ENCODE data around the gene HUWE1.
"Not testable (repeated sequence)": the region's sequence is repeated elsewhere in the genome, so short reads cannot be mapped to it uniquely, and the experiment has no call there.

The HUWE1 gene

DNA sequence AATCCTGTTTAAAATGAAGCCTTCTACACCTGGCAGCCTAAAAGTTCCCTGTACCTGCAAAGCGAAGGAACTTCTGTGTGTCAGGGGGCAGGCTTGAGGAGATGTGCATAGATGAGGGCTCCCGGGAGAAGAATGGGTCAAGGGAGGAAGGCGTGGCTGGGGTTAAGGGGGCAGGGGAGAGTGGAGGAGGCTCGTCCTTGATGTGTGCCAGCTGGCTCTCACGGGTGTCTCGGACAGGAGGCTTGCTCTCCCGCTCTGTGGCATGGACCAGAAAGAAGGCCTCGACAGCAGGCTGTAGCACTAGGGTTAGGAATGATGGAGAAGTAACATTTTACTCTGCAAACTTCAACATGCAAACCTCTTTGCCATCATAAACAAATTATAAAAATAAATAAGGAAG lies 147.7 kb downstream of the HUWE1 start:
- no peak for DNase-seq (ENCODE audit: low spot score)
- no peak for FAIRE-seq

GRCh38 chrX:53531255-53531966 lies 155.1 kb downstream of the HUWE1 start:
- DNase-seq (ENCODE audit: low spot score); FAIRE-seq: not testable (repeated sequence)

- no peak for DNase-seq (ENCODE audit: low spot score)
- FAIRE-seq, result no peak
Observed at GRCh38 chrX:53526999-53527398, 159.5 kb downstream of the HUWE1 start.

- DNase-seq (ENCODE audit: low spot score), result no peak
- FAIRE-seq, result no peak
Observed at GRCh38 chrX:53511322-53511721, 175.2 kb downstream of the HUWE1 start.

GRCh38 chrX:53504035-53504434 lies 182.5 kb downstream of the HUWE1 start:
- not testable (repeated sequence) for FAIRE-seq; DNase-seq (ENCODE audit: low spot score)

DNA sequence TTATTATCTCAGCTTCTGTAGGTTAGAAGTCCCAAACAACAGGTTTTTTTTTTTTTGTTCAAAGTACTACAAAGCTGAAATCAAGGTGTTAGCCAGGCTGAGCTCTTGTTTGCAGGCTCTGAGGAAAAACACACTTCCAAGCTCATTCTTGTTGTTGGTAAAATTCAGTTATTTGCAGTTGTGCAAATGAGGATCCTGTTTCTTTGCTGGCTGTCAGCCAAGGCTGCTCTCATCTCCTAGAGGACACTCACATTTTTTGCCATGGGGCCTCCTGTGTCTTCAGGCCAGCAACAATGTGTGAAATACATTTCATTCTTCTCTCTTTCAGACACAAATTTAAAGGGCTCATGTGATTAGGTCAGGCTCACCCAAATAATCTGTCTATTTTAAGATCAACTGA lies 192.1 kb downstream of the HUWE1 start:
- no peak for DNase-seq (ENCODE audit: low spot score)
- FAIRE-seq, result no peak

DNA sequence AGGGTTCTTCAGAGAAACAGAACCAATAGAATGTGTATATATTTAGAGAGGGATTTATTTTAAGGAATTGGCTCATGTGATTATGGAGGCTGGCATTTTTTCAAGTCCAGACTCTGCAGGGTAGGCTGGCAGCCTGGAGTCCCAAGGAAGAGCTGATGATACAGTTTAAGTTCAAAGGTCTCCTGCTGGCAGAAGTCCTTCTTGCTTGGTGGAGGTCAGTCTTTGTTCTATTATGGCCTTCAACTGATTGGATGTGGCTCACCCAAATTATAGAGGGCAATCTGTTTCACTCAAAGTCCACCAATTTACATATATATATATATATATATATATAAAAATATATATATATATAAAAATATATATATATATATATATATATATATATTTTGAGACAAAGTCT lies 200.2 kb downstream of the HUWE1 start:
- no peak for DNase-seq (ENCODE audit: low spot score)
- FAIRE-seq, result no peak

DNA sequence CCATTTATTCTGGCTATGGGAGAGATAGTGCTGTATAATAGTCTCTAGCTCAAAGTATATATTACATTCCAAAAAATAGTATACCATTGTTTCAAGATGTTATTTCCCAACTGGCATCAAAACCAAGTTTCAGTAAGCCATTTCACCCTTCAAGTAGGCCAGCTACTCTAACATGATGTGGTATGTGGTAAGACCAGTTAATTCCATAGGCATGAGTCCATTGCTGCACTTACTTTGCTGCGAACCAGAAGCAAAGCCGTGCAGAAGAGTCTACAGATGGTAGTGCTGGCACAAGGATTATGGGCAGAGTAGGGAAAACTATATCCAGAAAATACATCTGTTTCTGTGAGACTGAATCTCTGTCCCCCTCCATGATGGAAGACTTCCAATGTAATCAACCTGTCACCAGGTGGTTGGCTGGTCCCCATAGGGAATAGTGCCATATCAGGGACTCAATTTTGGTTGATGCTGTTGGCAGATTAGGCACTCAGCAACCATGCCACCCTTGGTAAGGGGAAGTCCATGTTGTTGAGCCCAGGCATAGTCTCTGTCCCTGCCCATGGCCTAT lies 202.6 kb downstream of the HUWE1 start:
- FAIRE-seq (no peak), DNase-seq (ENCODE audit: low spot score) (no peak)

DNA sequence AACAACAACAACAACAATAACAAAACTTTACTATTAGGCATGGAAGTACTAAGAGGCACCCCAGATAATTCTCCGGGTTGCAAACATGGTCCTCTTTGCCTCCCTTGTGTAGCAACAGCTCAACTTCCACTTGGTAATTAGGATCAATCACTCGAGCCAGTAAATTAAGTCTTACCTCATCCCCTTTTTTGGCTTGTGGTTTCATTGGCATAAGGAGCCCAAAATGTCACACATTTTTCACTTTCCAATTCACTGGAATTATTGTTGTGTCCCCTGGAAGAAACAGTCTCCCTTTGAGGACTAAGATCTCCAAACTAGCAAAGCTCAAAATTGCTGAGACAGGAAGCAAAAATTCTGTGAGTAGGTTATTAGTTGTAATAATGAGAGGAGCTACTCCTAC lies 203.1 kb downstream of the HUWE1 start:
- DNase-seq (ENCODE audit: low spot score) (no peak), FAIRE-seq (no peak)

All from urothelium cell line (cell line).